H1 (cell line): ENCODE results near the gene MOK. TPM values are rescaled to one million over a fixed set of nuclear protein-coding genes. Genes with fewer than 3 reads are reported as not detected.

ENCODE experiments used
- CTCF ChIA-PET: fragments of 300-600 bp; sonication (Branson Sonifier 250); formaldehyde crosslinking; loops from one replicate; lab custom pipeline; 2021; ENCODE audit not compliant: partially characterized antibody; lab: Charles Lee
- POLR2A ChIA-PET: fragments of 300-600 bp; sonication (Branson Sonifier 250); formaldehyde crosslinking; loops from one replicate; lab custom pipeline; 2021; ENCODE audit warnings: inconsistent platforms; ENCODE audit not compliant: partially characterized antibody; lab: Charles Lee
- DNase-seq, 2 experiments: peaks; one replicate each; pipeline versions ENCODE4 v3.0.0 to v3.0.0-alpha.2; 2010 to 2022; ENCODE audit warnings: low spot score in 2 of 2, low read depth in 1 of 2, mixed read lengths in 1 of 2
- FAIRE-seq: peaks from 2 replicates; lab custom pipeline; 2011; peaks lifted over from hg19 to GRCh38; lab: Jason Lieb, UNC
- H2AFZ ChIP-seq: 2 replicates; pipeline ENCODE4 v1.8.1; 2012; ENCODE audit warnings: low read length, inconsistent platforms
- H2AK5ac ChIP-seq: 2 replicates; pipeline ENCODE4 v1.6.1; 2013; ENCODE audit warnings: low read depth, low read length
- H2BK120ac ChIP-seq: replicated peaks from 2 replicates; pipeline ENCODE3; 2013; ENCODE audit warnings: low read depth, low read length, inconsistent platforms
- H2BK12ac ChIP-seq: 2 replicates; pipeline ENCODE4 v1.6.1; 2013; ENCODE audit warnings: low read depth, low read length
- H2BK15ac ChIP-seq: 2 replicates; pipeline ENCODE4 v1.6.1; 2013; ENCODE audit warnings: low read length
- H2BK20ac ChIP-seq: 2 replicates; pipeline ENCODE4 v1.6.1; 2013; ENCODE audit warnings: low read length
- H2BK5ac ChIP-seq: 2 replicates; pipeline ENCODE4 v1.6.1; 2013; ENCODE audit warnings: low read depth, low read length
- H3K14ac ChIP-seq: 2 replicates; pipeline ENCODE4 v1.6.1; 2013; ENCODE audit warnings: inconsistent platforms; ENCODE audit not compliant: insufficient read length
- H3K18ac ChIP-seq: 2 replicates; pipeline ENCODE4 v1.6.1; 2013; ENCODE audit warnings: low read length; ENCODE audit errors: extremely low read depth
- H3K23ac ChIP-seq: 2 replicates; pipeline ENCODE4 v1.6.1; 2013; ENCODE audit warnings: inconsistent platforms; ENCODE audit not compliant: insufficient read length
- H3K23me2 ChIP-seq: 2 replicates; pipeline ENCODE4 v1.6.1; 2013; ENCODE audit warnings: low read depth, low read length
- H3K27ac ChIP-seq: 2 replicates; pipeline ENCODE4 v1.6.1; 2011; ENCODE audit warnings: low read depth, low read length, inconsistent platforms
- H3K27me3 ChIP-seq, 4 experiments: replicated peaks in 1 of 4; 1 replicate in 1 of 4; 2 replicates in 3 of 4; pipeline versions ENCODE4 v1.6.1 to v1.8.1; 2011 to 2013; ENCODE audit warnings: low read length in 3 of 4, mild to moderate bottlenecking in 3 of 4, inconsistent platforms in 2 of 4, mixed read lengths in 2 of 4, moderate library complexity in 1 of 4; ENCODE audit not compliant: control insufficient read depth in 3 of 4, insufficient read depth in 3 of 4; ENCODE audit errors: extremely low read depth in 1 of 4
- H3K36me3 ChIP-seq, 4 experiments: 2 replicates each; pipeline versions ENCODE4 v1.6.1 to v1.8.1; 2011 to 2013; ENCODE audit warnings: mild to moderate bottlenecking in 4 of 4, low read length in 3 of 4, moderate library complexity in 2 of 4, control low read depth in 1 of 4, inconsistent platforms in 1 of 4; ENCODE audit not compliant: insufficient read depth in 4 of 4, control insufficient read depth in 2 of 4
- H3K4ac ChIP-seq: replicated peaks from 2 replicates; pipeline ENCODE3; 2013; ENCODE audit warnings: low read length, low read depth, mixed read lengths, inconsistent platforms; ENCODE audit not compliant: insufficient read length
- H3K4me1 ChIP-seq, 4 experiments: replicated peaks in 1 of 4; 1 replicate in 1 of 4; 2 replicates in 3 of 4; pipeline versions ENCODE4 v1.6.1 to v1.8.1; 2011 to 2013; ENCODE audit warnings: low read length in 3 of 4, inconsistent platforms in 2 of 4, mixed read lengths in 1 of 4; ENCODE audit not compliant: insufficient read depth in 4 of 4, control insufficient read depth in 3 of 4
- H3K4me2 ChIP-seq, 2 experiments: 2 replicates each; pipeline versions ENCODE4 v1.6.1 to v1.8.1; 2011 to 2013; ENCODE audit warnings: low read depth in 2 of 2, low read length in 2 of 2, control low read depth in 1 of 2, inconsistent platforms in 1 of 2, mild to moderate bottlenecking in 1 of 2; ENCODE audit not compliant: insufficient read depth in 1 of 2
- H3K4me3 ChIP-seq, 4 experiments: fragments of 200-600, 300-600 bp in 1 of 4; sonication (generic), shearing (Covaris generic), sonication (Bioruptor Twin) in 1 of 4; 2 replicates each; pipeline versions ENCODE4 v1.5.1 to v1.8.1; 2011 to 2016; ENCODE audit warnings: low read length in 4 of 4, low read depth in 3 of 4, control low read depth in 2 of 4, inconsistent platforms in 2 of 4, mild to moderate bottlenecking in 2 of 4, mixed read lengths in 1 of 4, moderate library complexity in 1 of 4; ENCODE audit not compliant: insufficient read depth in 2 of 4; ENCODE audit errors: extremely low read depth in 1 of 4
- H3K56ac ChIP-seq: replicated peaks from 2 replicates; pipeline ENCODE3; 2013; ENCODE audit warnings: low read depth, mild to moderate bottlenecking, mixed read lengths, low read length, inconsistent platforms; ENCODE audit not compliant: insufficient read length
- H3K79me1 ChIP-seq: 2 replicates; pipeline ENCODE4 v1.6.1; 2013; ENCODE audit warnings: low read depth, low read length, control low read depth
- H3K79me2 ChIP-seq, 2 experiments: 2 replicates each; pipeline versions ENCODE4 v1.6.1 to v1.8.1; 2012 to 2013; ENCODE audit warnings: low read length in 2 of 2, mild to moderate bottlenecking in 2 of 2, inconsistent platforms in 1 of 2; ENCODE audit not compliant: insufficient read depth in 2 of 2, control insufficient read depth in 1 of 2
- H3K9ac ChIP-seq, 4 experiments: replicated peaks in 1 of 4; 1 replicate in 1 of 4; 2 replicates in 3 of 4; pipeline versions ENCODE4 v1.6.1 to v1.8.1; 2011 to 2013; ENCODE audit warnings: low read depth in 3 of 4, low read length in 3 of 4, control low read depth in 2 of 4, mild to moderate bottlenecking in 2 of 4, moderate library complexity in 2 of 4, inconsistent platforms in 1 of 4; ENCODE audit errors: extremely low read depth in 1 of 4
- H3K9me3 ChIP-seq, 2 experiments: 2 replicates each; pipeline versions ENCODE4 v1.6.1 to v1.8.1; 2012 to 2013; ENCODE audit warnings: mild to moderate bottlenecking in 2 of 2, moderate library complexity in 2 of 2, control low read depth in 1 of 2, inconsistent platforms in 1 of 2, low read depth in 1 of 2, low read length in 1 of 2, mixed read lengths in 1 of 2; ENCODE audit not compliant: insufficient read depth in 2 of 2
- H4K20me1 ChIP-seq, 2 experiments: replicated peaks in 1 of 2; 2 replicates each; pipeline versions ENCODE3 to v1.8.1; 2011 to 2013; ENCODE audit warnings: inconsistent platforms in 2 of 2, low read length in 2 of 2, mild to moderate bottlenecking in 1 of 2; ENCODE audit not compliant: insufficient read depth in 2 of 2, control insufficient read depth in 1 of 2
- H4K5ac ChIP-seq: 2 replicates; pipeline ENCODE4 v1.6.1; 2013; ENCODE audit warnings: low read length, low read depth, mixed read lengths, inconsistent platforms; ENCODE audit not compliant: insufficient read length
- H4K8ac ChIP-seq: 2 replicates; pipeline ENCODE4 v1.8.0; 2013; ENCODE audit warnings: mild to moderate bottlenecking, moderate library complexity, low read length, inconsistent platforms; ENCODE audit not compliant: insufficient read depth; ENCODE audit errors: extremely low read depth
- H4K91ac ChIP-seq: replicated peaks from 2 replicates; pipeline ENCODE3; 2013; ENCODE audit warnings: low read length, mixed read lengths, inconsistent platforms; ENCODE audit not compliant: insufficient read length
- ASH2L ChIP-seq: fragments of 200-600, 300-600 bp; sonication (generic); IDR thresholded peaks from one replicate; pipeline ENCODE4 v1.7.1; 2017; ENCODE audit warnings: low read length
- GTF2F1 ChIP-seq: IDR thresholded peaks from 2 replicates; pipeline ENCODE4 v1.6.1; 2012; ENCODE audit warnings: low read depth, low read length, improper control_type of control experiment, borderline replicate concordance
- MAFK ChIP-seq: IDR thresholded peaks from 2 replicates; pipeline ENCODE4 v1.6.1; 2012; ENCODE audit warnings: low read depth, mild to moderate bottlenecking, improper control_type of control experiment, low read length
- POLR2AphosphoS5 ChIP-seq: IDR thresholded peaks from 2 replicates; pipeline ENCODE4 v1.6.1; 2011; ENCODE audit warnings: low read depth, low read length
- WGBS, 2 experiments: shearing (Covaris generic) in 1 of 2; methylation state at CpG; one replicate each; pipeline versions ENCODE4 v1.1.6 to v1.1.7; 2013 to 2015; ENCODE audit warnings: low lambda C conversion rate in 2 of 2, mixed read lengths in 2 of 2, inconsistent platforms in 1 of 2, low coverage in 1 of 2, missing lambda C conversion rate in 1 of 2; ENCODE audit not compliant: insufficient replicate concordance in 2 of 2, insufficient coverage in 1 of 2, insufficient read length in 1 of 2; ENCODE audit errors: extremely low coverage in 1 of 2, missing lambda C conversion rate in 1 of 2; 5-methylcytosine and 5-hydroxymethylcytosine counted together
- polyA plus RNA-seq, 7 experiments: library from polyadenylated mRNA; depleted of rRNA in 3 of 7; stranded (reverse) in 5 of 7; unstranded in 2 of 7; fragments of >200 nt in 5 of 7; fragments of 200-250 nt in 2 of 7; gene quantifications; 1 replicate in 5 of 7; 2 replicates in 1 of 7; 4 replicates in 1 of 7; pipeline versions ENCODE4 v1.2.1 to v1.2.3, GENCODE V29; 2011 to 2013; ENCODE audit warnings: missing spikeins in 2 of 7, mixed read lengths in 2 of 7
- total RNA-seq: library from RNA; stranded (reverse); fragmentation: NEBNext Ultra II Directional; extraction: Animal tissue kit (Norgen Biotek cat#: 25700); gene quantifications from 2 replicates; pipeline ENCODE4 v1.2.1, GENCODE V29; 2021

MOK gene
- total and polyA plus RNA-seq, 2 of the 8 experiments (the other 6 are each of a cell fraction or from before 2014, with no cell fraction given) = 2.1 to 2.5 TPM

DNA sequence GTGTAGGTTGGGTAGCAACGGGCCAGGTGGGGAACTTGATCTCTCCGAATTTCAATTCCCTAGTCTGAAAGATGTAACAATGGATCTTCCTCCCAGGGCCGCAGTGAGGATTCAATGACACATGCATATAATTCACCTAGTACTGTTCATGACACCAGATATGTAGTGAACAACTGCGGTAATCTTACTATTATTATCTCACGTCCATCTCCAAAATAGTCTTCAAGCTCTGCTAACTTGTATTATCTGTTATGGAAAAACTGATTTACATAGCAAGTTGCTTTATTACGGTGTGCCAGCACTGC, 26.4 kb downstream of the MOK start:
- H2AFZ ChIP-seq = no peak overlapping the region
- DNase-seq = no peak
- H3K23ac ChIP-seq = no peak overlapping the region
- no peak overlapping the region for H2BK20ac ChIP-seq
- no peaks in the 10 kb centered on the region for H3K79me1 ChIP-seq
- no peak overlapping the region for H4K91ac ChIP-seq
- no peak overlapping the region for H2BK12ac ChIP-seq
- H4K5ac ChIP-seq = no peak overlapping the region
- H3K14ac ChIP-seq = no peak overlapping the region
- H3K36me3 ChIP-seq = no peaks in the 10 kb centered on the region
- ChIA-PET POLR2A (no interaction called here), CTCF (interaction anchor here (0.6 to 1.8 kb wide), 3 partner anchors 35 to 327 kb away, joined by 3 to 7 read pairs (median 3); no protein-coding TSS in a partner anchor)
- no peak overlapping the region for H3K4me2 ChIP-seq
- H4K8ac ChIP-seq = 0 out of 2 replicates have a peak overlapping the region, but pooled peaks have one; percentile 71
- no peak overlapping the region for H3K4ac ChIP-seq
- H2BK15ac ChIP-seq = no peak overlapping the region
- no peaks in the 10 kb centered on the region for H3K4me1 ChIP-seq
- H3K9ac ChIP-seq = no peak overlapping the region
- H3K18ac ChIP-seq = no peak overlapping the region
- H3K9me3 ChIP-seq = no peaks in the 10 kb centered on the region; a peak in 1 of 4 replicates
- H3K4me3 ChIP-seq = no peak overlapping the region
- H2BK120ac ChIP-seq = no peak overlapping the region
- no peak overlapping the region for H2AK5ac ChIP-seq
- no peak overlapping the region for H2BK5ac ChIP-seq
- no peak for FAIRE-seq
- H4K20me1 ChIP-seq = no peaks in the 10 kb centered on the region
- 87% methylated on average over 6 of the region's 6 CpGs; no CpG with 5 or more reads in 1 of the 2 experiments for WGBS, 2 experiments
- H3K27me3 ChIP-seq = no peaks in the 10 kb centered on the region
- no peaks in the 10 kb centered on the region for H3K23me2 ChIP-seq
- no peak overlapping the region for H3K56ac ChIP-seq
- no peaks in the 10 kb centered on the region for H3K79me2 ChIP-seq
- no peak overlapping the region for H3K27ac ChIP-seq
- TF ChIP-seq GTF2F1 (no peak), MAFK (no peak), ASH2L (no peak), POLR2AphosphoS5 (no peak)
